ENCODE results near the gene SIMC1.
"Not testable (repeated sequence)": the region's sequence is repeated elsewhere in the genome, so short reads cannot be mapped to it uniquely, and the experiment has no call there.

SIMC1 gene

DNA sequence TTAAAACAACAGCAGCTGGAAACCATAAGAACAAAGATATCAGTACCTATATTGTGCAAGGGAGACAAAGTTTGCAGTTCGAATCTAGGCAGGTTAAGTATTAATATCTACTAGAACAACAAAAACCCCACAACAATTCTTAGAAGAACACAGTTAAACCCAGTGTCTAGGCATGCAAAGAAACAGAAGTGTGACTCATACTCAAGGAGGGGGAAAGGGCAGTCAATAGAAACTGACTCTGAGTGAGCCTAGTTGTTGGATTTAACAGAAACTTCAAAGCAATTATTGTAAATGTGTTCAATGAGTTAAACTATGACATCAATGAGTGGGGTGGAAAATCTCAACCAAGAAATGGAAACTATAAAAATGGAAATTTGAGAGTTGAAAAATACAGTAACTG lies 28.2 kb downstream of the SIMC1 start:
- DNase-seq, result not testable (repeated sequence)

DNA sequence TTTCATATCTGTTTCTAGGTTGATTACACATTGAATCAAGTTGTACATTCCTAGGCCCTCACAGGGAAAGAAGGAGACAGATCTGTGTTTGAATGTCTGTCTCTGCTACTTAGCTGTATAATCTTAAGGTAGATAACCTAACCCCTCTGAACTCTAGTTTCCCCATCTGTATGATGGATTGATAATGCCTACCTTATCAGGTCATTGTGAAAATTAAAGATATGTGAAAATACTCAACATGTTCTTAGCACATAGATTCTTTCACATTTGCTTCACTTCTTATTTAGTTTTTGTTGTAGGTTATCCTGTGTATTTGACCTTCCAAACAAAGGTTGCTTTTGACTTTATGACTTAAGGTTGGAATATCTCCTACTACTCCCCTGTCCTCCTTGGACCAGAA lies 50.8 kb downstream of the SIMC1 start:
- not testable (repeated sequence) for DNase-seq

- DNase-seq, result not testable (repeated sequence)
These were observed 52.0 kb downstream of the SIMC1 start for GRCh38 chr5:176290057-176290840.

- DNase-seq, result not testable (repeated sequence)
These were observed 67.1 kb downstream of the SIMC1 start for GRCh38 chr5:176305356-176305755.

DNA sequence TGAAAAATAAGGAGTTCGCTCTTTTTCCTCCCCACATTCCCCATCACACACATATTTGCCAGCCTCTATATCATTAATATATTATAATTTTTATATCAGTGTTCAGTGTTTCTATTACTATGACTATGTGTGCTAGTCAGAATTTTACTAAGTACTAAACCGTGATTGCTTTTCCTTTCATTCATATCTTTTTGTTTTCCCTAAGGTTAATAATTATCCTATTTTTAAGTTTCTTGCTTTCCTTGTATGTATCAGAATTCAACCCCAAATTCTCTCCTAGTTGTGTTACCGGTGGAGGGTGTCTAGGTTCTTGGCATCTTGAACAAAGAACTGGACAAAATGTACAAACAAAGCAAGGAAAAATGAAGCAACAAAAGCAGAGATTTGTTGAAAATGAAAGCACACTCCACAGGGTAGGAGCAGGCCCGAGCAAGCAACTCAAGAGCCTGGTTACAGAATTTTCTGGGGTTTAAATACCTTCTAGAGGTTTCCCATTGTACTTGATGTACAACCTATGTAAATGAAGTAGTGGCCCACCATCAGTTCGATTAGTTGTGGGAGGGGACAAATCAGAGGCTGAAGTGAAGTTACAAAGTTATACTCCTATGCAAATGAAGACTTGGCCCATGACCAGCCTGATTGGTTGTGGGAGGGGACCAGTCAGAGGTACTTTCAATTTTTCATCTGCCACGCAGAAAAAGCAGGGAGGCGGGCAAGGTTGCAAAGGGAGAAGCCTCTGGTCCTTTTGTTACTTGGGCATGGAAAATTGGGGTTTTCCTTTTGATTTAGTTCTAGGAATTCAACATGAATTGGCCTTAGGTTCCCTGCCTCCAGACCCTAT lies 79.5 kb downstream of the SIMC1 start:
- TF ChIP-seq GATA1 (IDR thresholded peaks at IDR 0.05; ENCODE audit: low read depth, low read length) (no peak), POLR2A (IDR thresholded peaks at IDR 0.05; ENCODE audit: low read length) (no peak)
- DNase-seq, result no peak

DNA sequence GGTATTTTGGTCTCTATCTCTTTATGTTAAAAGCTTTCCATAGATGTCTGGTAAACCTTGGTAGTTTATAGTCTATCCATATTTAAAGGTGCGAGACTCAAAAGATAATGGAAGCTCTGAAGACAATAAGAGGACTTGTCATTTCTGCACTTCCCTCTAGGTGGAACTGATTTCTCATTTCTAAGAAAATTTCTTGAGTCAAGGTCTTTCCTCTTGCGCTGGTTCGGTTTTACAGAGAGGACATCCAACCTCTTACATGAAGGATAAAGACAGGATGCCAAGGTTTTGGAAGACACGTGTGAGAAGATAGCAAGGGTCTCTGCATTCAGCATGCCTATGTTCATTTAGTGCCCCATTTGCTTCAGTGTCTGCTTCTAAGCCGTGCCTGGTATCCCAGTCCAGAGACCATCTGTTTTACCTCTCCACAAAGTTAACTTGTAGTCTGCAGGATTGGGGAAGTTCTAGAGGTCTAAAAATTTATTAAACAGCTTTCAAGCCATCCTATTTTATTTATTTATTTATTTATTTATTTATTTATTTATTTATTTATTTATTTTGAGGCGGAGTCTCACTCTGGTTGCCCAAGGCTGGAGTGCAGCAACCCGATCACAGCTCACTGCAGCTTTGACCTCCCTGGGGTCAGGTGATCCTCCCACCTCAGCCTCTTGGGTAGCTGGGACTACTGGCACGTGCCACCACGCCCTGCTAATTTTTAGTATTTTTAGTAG lies 81.8 kb downstream of the SIMC1 start:
- TF ChIP-seq POLR2A (IDR thresholded peaks at IDR 0.05; ENCODE audit: low read length) (no peak), GATA1 (IDR thresholded peaks at IDR 0.05; ENCODE audit: low read depth, low read length) (no peak)
- DNase-seq, result peak in 1 of 2 experiments; percentile 5

- no peak for DNase-seq
- TF ChIP-seq POLR2A (IDR thresholded peaks at IDR 0.05; ENCODE audit: low read length) (no peak), GATA1 (IDR thresholded peaks at IDR 0.05; ENCODE audit: low read depth, low read length) (no peak)
These were observed 82.4 kb downstream of the SIMC1 start for GRCh38 chr5:176320577-176320976.

DNA sequence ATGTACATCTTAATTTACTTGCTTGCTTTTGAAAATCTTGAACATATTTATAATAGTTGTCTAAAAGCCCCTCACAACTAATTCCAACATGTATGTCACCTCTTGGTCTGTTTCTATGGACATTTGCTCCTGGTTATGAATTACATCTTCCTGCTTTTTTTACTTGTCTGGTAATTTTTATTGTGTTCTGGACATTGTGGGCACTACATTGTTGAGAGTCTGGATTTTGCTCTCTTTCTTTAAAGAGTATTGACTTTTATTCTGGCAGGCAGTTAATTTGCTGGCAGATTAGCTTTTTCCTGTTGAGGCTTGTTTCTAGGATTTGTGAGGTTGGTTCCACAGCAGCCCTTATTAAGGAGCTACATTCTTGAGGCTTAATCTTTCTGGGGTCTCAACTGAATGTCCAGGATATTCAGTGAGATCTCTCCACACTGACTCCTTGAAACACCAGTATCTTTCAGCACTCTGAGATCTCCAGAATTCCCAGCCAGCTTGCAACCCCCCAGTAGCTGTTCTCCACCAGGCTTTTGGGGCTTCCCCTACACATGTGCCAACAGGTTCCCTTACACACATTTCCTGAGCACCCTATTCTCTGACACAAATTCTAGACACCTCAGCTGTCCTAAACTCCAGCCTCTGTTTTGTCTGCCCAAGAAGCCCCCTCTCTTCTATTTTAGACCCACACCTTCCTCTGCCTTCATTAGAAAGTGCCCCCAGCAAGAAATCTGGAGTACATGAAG lies 96.0 kb downstream of the SIMC1 start:
- TF ChIP-seq GATA1 (IDR thresholded peaks at IDR 0.05; ENCODE audit: low read depth, low read length) (no peak), POLR2A (IDR thresholded peaks at IDR 0.05; ENCODE audit: low read length) (no peak)
- no peak for DNase-seq

- no peak for TF ChIP-seq POLR2A (IDR thresholded peaks at IDR 0.05; ENCODE audit: low read length)
- TF ChIP-seq GATA1 (IDR thresholded peaks at IDR 0.05; ENCODE audit: low read depth, low read length), result no peak
- no peak for DNase-seq
These were observed 99.7 kb downstream of the SIMC1 start for GRCh38 chr5:176337913-176338312.

DNA sequence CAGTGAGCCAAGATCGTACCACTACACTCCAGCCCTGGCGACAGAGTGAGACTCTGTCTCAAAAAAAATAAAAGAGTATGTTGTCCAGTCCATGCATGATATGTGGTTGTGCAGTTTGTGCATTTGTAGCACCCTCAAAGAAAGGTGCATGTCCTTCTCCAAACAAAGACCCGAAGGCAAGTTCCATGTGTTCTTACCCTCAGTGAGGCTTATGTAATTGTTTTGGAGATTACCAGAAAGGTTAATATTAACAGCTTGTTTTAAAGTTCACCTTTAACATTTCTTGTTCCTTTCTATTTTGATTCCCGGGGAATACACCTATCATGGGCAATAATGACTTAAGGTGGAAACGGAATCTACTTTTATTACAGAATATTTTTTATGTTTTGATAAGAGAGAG lies 101.1 kb downstream of the SIMC1 start:
- no peak for DNase-seq
- TF ChIP-seq GATA1 (IDR thresholded peaks at IDR 0.05; ENCODE audit: low read depth, low read length) (no peak), POLR2A (IDR thresholded peaks at IDR 0.05; ENCODE audit: low read length) (no peak)

GRCh38 chr5:176341325-176342157 lies 103.3 kb downstream of the SIMC1 start:
- DNase-seq, result peak; percentile 71 to 90
- no peak for TF ChIP-seq POLR2A (IDR thresholded peaks at IDR 0.05; ENCODE audit: low read length)
- TF ChIP-seq GATA1 (IDR thresholded peaks at IDR 0.05; ENCODE audit: low read depth, low read length), result no peak

- TF ChIP-seq POLR2A (IDR thresholded peaks at IDR 0.05; ENCODE audit: low read length) (no peak), GATA1 (IDR thresholded peaks at IDR 0.05; ENCODE audit: low read depth, low read length) (no peak)
- DNase-seq, result no peak
These were observed 103.9 kb downstream of the SIMC1 start for GRCh38 chr5:176342158-176342483.

DNA sequence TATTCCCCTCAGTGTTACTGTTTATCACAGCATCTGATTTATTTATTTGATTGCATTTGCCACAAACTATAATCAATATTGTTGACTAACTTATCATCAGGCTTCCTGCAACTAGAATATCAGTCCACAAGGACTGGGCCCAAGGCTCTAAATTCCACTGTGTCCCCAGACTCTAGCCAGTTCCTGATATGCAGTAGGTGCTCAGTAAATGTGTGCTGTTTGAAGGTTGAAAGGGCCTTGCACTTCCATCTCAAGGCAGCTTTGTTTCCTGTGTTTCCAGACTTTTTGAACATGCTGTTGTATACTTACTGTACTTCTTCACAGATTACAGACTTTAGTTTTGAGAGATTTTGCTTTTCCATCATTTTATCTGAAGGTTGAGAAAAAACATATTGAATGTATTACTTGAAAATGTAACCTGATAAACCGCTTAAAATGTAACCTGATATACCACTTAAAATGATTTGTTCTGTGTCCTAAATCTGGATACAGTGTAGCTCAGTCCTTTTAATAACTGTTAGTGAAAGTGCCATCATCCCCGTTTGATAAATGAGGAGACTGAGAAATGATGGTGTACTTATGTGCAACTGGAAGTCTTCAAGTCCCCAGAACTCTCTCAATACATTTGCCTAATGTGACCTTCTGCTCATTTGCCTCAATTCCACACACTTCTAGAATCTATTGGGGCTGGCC lies 104.7 kb downstream of the SIMC1 start:
- TF ChIP-seq GATA1 (IDR thresholded peaks at IDR 0.05; ENCODE audit: low read depth, low read length) (no peak), POLR2A (IDR thresholded peaks at IDR 0.05; ENCODE audit: low read length) (no peak)
- no peak for DNase-seq
